ENCODE measurements around the gene LSMEM2. TPM values are rescaled to one million over a fixed set of nuclear protein-coding genes. Genes with fewer than 3 reads are reported as not detected.

The LSMEM2 gene
- total RNA-seq, 2 donors from 2014 or later: not detected

- ATAC-seq (ENCODE audit: insufficient number of reproducible peaks, low FRiP score, low read depth) (peak; percentile 28), DNase-seq (ENCODE audit: low spot score) (no peak)
- peak overlapping the region; percentile 51 to 53 for H3K27ac ChIP-seq
- no peak overlapping the region for H3K4me3 ChIP-seq
- H3K27me3 ChIP-seq (replicated peaks; ENCODE audit: insufficient read depth): no peaks in the 10 kb centered on the region
- peaks cover 68 to 74% of the 10 kb centered on the region in 2 donors for H3K4me1 ChIP-seq (ENCODE audit: control insufficient read depth in 1 of 2, low read depth in 2 of 2)
- peaks cover 27% of the 10 kb centered on the region for H3K36me3 ChIP-seq
- no peaks in the 10 kb centered on the region for H3K9me3 ChIP-seq
- no peak for TF ChIP-seq CTCF (IDR thresholded peaks at IDR 0.05)
Observed at GRCh38 chr3:50251220-50251619, 27.7 kb upstream of the LSMEM2 start.

GRCh38 chr3:50254577-50255250 is 24.2 kb upstream of the LSMEM2 start:
- Histone ChIP-seq H3K27me3 (replicated peaks; ENCODE audit: insufficient read depth) (no peaks in the 10 kb centered on the region), H3K27ac (peak overlapping the region; percentile 79 to 89), H3K36me3 (peaks cover 52% of the 10 kb centered on the region), H3K9me3 (no peaks in the 10 kb centered on the region), H3K4me1 (ENCODE audit: control insufficient read depth in 1 of 2, low read depth in 2 of 2) (peaks cover 38 to 45% of the 10 kb centered on the region in 2 donors), H3K4me3 (no peak overlapping the region)
- TF ChIP-seq CTCF (IDR thresholded peaks at IDR 0.05): no peak
- ATAC-seq (ENCODE audit: insufficient number of reproducible peaks, low FRiP score, low read depth) (no peak), DNase-seq (ENCODE audit: low spot score) (no peak)

GRCh38 chr3:50255251-50255615 is 23.7 kb upstream of the LSMEM2 start:
- Histone ChIP-seq H3K27ac (peak overlapping the region; percentile 79 to 89), H3K36me3 (peaks cover 52% of the 10 kb centered on the region), H3K4me3 (no peak overlapping the region), H3K9me3 (no peaks in the 10 kb centered on the region), H3K27me3 (replicated peaks; ENCODE audit: insufficient read depth) (no peaks in the 10 kb centered on the region), H3K4me1 (ENCODE audit: control insufficient read depth in 1 of 2, low read depth in 2 of 2) (peaks cover 34 to 42% of the 10 kb centered on the region in 2 donors)
- TF ChIP-seq CTCF (IDR thresholded peaks at IDR 0.05): no peak
- no peak for DNase-seq (ENCODE audit: low spot score)
- ATAC-seq (ENCODE audit: insufficient number of reproducible peaks, low FRiP score, low read depth): no peak

- H3K4me1 ChIP-seq (ENCODE audit: control insufficient read depth in 1 of 2, low read depth in 2 of 2): peaks cover 23 to 42% of the 10 kb centered on the region in 2 donors
- H3K4me3 ChIP-seq: no peak overlapping the region
- H3K9me3 ChIP-seq: no peaks in the 10 kb centered on the region
- ATAC-seq (ENCODE audit: insufficient number of reproducible peaks, low FRiP score, low read depth) (no peak), DNase-seq (ENCODE audit: low spot score) (no peak)
- no peaks in the 10 kb centered on the region for H3K27me3 ChIP-seq (replicated peaks; ENCODE audit: insufficient read depth)
- H3K27ac ChIP-seq: no peak overlapping the region
- peak; percentile 28 for TF ChIP-seq CTCF (IDR thresholded peaks at IDR 0.05)
- peaks cover 47% of the 10 kb centered on the region for H3K36me3 ChIP-seq
Observed at GRCh38 chr3:50256978-50257890, 21.7 kb upstream of the LSMEM2 start.

GRCh38 chr3:50258029-50258680 is 20.7 kb upstream of the LSMEM2 start:
- Histone ChIP-seq H3K27ac (no peak overlapping the region), H3K27me3 (replicated peaks; ENCODE audit: insufficient read depth) (no peaks in the 10 kb centered on the region), H3K4me3 (no peak overlapping the region), H3K36me3 (peaks cover 39% of the 10 kb centered on the region), H3K9me3 (no peaks in the 10 kb centered on the region), H3K4me1 (ENCODE audit: control insufficient read depth in 1 of 2, low read depth in 2 of 2) (peaks cover 23 to 51% of the 10 kb centered on the region in 2 donors)
- TF ChIP-seq CTCF (IDR thresholded peaks at IDR 0.05): no peak
- no peak for ATAC-seq (ENCODE audit: insufficient number of reproducible peaks, low FRiP score, low read depth)
- DNase-seq (ENCODE audit: low spot score): no peak

All from thoracic aorta (tissue), 2 donors.